Measurements from ENCODE around the gene ZEB2.

GRCh38 chr2:144477281-144477956, 42.5 kb downstream of the ZEB2 start:
- TF ChIP-seq, protein P1, sequence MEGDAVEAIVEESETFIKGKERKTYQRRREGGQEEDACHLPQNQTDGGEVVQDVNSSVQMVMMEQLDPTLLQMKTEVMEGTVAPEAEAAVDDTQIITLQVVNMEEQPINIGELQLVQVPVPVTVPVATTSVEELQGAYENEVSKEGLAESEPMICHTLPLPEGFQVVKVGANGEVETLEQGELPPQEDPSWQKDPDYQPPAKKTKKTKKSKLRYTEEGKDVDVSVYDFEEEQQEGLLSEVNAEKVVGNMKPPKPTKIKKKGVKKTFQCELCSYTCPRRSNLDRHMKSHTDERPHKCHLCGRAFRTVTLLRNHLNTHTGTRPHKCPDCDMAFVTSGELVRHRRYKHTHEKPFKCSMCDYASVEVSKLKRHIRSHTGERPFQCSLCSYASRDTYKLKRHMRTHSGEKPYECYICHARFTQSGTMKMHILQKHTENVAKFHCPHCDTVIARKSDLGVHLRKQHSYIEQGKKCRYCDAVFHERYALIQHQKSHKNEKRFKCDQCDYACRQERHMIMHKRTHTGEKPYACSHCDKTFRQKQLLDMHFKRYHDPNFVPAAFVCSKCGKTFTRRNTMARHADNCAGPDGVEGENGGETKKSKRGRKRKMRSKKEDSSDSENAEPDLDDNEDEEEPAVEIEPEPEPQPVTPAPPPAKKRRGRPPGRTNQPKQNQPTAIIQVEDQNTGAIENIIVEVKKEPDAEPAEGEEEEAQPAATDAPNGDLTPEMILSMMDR (IDR thresholded peaks at IDR 0.05), result no peak
- TF ChIP-seq POLR2A (IDR thresholded peaks at IDR 0.05), result no peak

All from uterus (tissue), 2 donors.